PFSK-1 (cell line): Measurements from ENCODE around the gene OXCT2.

Experiments
- SIN3A ChIP-seq: IDR thresholded peaks from 2 replicates; pipeline ENCODE4 v1.6.1; 2012; ENCODE audit warnings: mild to moderate bottlenecking, low read length, moderate library complexity, borderline replicate concordance; ENCODE audit not compliant: insufficient read depth
- TAF1 ChIP-seq: IDR thresholded peaks from 2 replicates; pipeline ENCODE4 v1.6.1; 2012; ENCODE audit warnings: low read length, control low read depth, borderline replicate concordance; ENCODE audit not compliant: insufficient read depth

- no peak for TF ChIP-seq SIN3A
- no peak for TF ChIP-seq TAF1
These were observed 29.3 kb upstream of the OXCT2 start for GRCh38 chr1:39800471-39800835.
